H1 (cell line): ENCODE results near the gene RPS21. TPM values are rescaled to one million over a fixed set of nuclear protein-coding genes. Genes with fewer than 3 reads are reported as not detected.

Source experiments
- BACH1 ChIP-seq: IDR thresholded peaks from 2 replicates; pipeline ENCODE4 v1.6.1; 2012; ENCODE audit warnings: low read length, improper control_type of control experiment
- BCL11A ChIP-seq, 2 experiments: IDR thresholded peaks; one replicate each; pipeline ENCODE4 v1.6.1; 2011; ENCODE audit warnings: low read depth in 2 of 2, low read length in 2 of 2, mild to moderate bottlenecking in 2 of 2
- FOSL1 ChIP-seq: IDR thresholded peaks from 2 replicates; pipeline ENCODE4 v1.6.1; 2011; ENCODE audit warnings: mild to moderate bottlenecking, low read depth, low read length, moderate library complexity; ENCODE audit not compliant: insufficient read depth
- JUND ChIP-seq: IDR thresholded peaks from 2 replicates; pipeline ENCODE4 v1.6.1; 2011; ENCODE audit warnings: mild to moderate bottlenecking, improper control_type of control experiment, low read length
- MAFK ChIP-seq: IDR thresholded peaks from 2 replicates; pipeline ENCODE4 v1.6.1; 2012; ENCODE audit warnings: low read depth, mild to moderate bottlenecking, improper control_type of control experiment, low read length
- RAD21 ChIP-seq, 2 experiments: IDR thresholded peaks in 1 of 2; conservative IDR thresholded peaks in 1 of 2; 2 replicates each; pipeline ENCODE4 v1.6.1; 2011; ENCODE audit warnings: low read depth in 2 of 2, low read length in 2 of 2, improper control_type of control experiment in 1 of 2, inconsistent platforms in 1 of 2, mild to moderate bottlenecking in 1 of 2, moderate library complexity in 1 of 2
- SIN3A ChIP-seq, 2 experiments: IDR thresholded peaks in 1 of 2; conservative IDR thresholded peaks in 1 of 2; 2 replicates each; pipeline ENCODE4 v1.6.1; 2011 to 2012; ENCODE audit warnings: low read length in 2 of 2, improper control_type of control experiment in 1 of 2, low read depth in 1 of 2, mild to moderate bottlenecking in 1 of 2
- polyA plus RNA-seq, 7 experiments: library from polyadenylated mRNA; depleted of rRNA in 3 of 7; stranded (reverse) in 5 of 7; unstranded in 2 of 7; fragments of >200 nt in 5 of 7; fragments of 200-250 nt in 2 of 7; gene quantifications; 1 replicate in 5 of 7; 2 replicates in 1 of 7; 4 replicates in 1 of 7; pipeline versions ENCODE4 v1.2.1 to v1.2.3, GENCODE V29; 2011 to 2013; ENCODE audit warnings: missing spikeins in 2 of 7, mixed read lengths in 2 of 7
- total RNA-seq: library from RNA; stranded (reverse); fragmentation: NEBNext Ultra II Directional; extraction: Animal tissue kit (Norgen Biotek cat#: 25700); gene quantifications from 2 replicates; pipeline ENCODE4 v1.2.1, GENCODE V29; 2021

RPS21 gene
- total and polyA plus RNA-seq, 2 of the 8 experiments (the other 6 are each of a cell fraction or from before 2014, with no cell fraction given), result 1,787 to 7,219 TPM

GRCh38 chr20:62368976-62369814 lies 17.7 kb upstream of the RPS21 start (continued):
- peak; percentile 58; the same call in 1 of the 2 replicates for TF ChIP-seq MAFK
- peak; percentile 6; the same call in 1 of the 2 replicates for TF ChIP-seq JUND
- TF ChIP-seq RAD21 (IDR thresholded peaks at IDR 0.05 in 1 of 2, conservative IDR thresholded peaks at IDR 0.05 in 1 of 2; ENCODE audit: low read depth in 2 of 2, low read length in 2 of 2), result peak in 1 of 2 experiments; percentile 18; a peak in 1 of 4 replicates
- TF ChIP-seq BACH1, result peak; percentile 49
- no peak for TF ChIP-seq FOSL1
- no peak for TF ChIP-seq BCL11A (IDR thresholded peaks at IDR 0.05; ENCODE audit: low read depth in 2 of 2, low read length in 2 of 2)
- TF ChIP-seq SIN3A (conservative IDR thresholded peaks at IDR 0.05 in 1 of 2, IDR thresholded peaks at IDR 0.05 in 1 of 2; ENCODE audit: low read depth in 1 of 2, low read length in 2 of 2), result peak in 1 of 2 experiments; percentile 69; a peak in 2 of 4 replicates
